Measurements from ENCODE around the gene ARHGAP21.

Gene ARHGAP21

DNA sequence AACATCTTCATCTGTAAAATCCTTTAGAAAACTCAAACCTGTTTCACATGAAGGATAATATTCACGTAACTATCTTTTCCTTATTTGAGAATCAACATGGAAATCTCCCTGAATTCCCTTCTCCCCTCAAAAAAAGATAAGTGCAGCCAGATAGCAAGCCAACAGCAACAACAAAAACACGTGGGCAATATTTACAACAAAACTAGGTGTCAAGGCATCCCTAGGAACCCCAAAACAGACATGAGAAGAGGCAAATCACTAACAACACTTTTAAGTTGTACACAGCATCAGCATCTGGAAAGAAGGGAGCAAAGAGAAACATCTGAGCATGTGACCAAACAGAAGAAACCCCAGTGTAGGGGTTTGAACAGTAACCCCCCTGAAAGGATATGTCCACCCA lies 12.2 kb downstream of the ARHGAP21 start:
- H3K27me3 Mint-ChIP-seq, result no peaks in the 10 kb centered on the region
- H3K9me3 Mint-ChIP-seq, result no peaks in the 10 kb centered on the region
- no peak overlapping the region for H3K4me3 Mint-ChIP-seq
- H3K4me1 Mint-ChIP-seq, result no peaks in the 10 kb centered on the region
- H3K27ac Mint-ChIP-seq, result no peak overlapping the region
- DNase-seq (no peak), ATAC-seq (no peak)

GRCh38 chr10:24708081-24708480 lies 15.6 kb downstream of the ARHGAP21 start:
- ATAC-seq, result no peak
- no peak overlapping the region for H3K4me3 Mint-ChIP-seq
- no peak overlapping the region for H3K27ac Mint-ChIP-seq
- DNase-seq, result no peak
- H3K9me3 Mint-ChIP-seq, result no peaks in the 10 kb centered on the region
- no peaks in the 10 kb centered on the region for H3K4me1 Mint-ChIP-seq
- no peaks in the 10 kb centered on the region for H3K27me3 Mint-ChIP-seq

DNA sequence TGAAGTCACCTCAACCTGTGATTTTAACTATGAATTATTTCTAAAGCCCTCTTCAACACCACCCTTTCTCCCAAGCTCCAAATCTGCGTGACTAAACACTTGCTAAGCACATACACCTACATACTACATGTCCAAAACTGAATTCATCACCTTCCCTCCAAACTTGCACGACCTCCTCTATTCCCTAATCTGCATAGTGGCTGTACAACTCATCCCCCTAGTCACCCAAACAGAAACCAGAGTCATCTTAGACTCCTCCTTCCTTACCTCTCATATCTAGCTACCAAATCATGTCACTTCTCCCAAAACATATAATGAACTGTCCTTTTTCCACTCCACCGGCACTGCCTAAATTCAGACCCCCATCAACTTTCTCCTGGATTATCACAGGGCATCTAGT lies 16.2 kb downstream of the ARHGAP21 start:
- no peaks in the 10 kb centered on the region for H3K4me1 Mint-ChIP-seq
- H3K27me3 Mint-ChIP-seq, result no peaks in the 10 kb centered on the region
- H3K27ac Mint-ChIP-seq, result no peak overlapping the region
- no peak overlapping the region for H3K4me3 Mint-ChIP-seq
- DNase-seq (no peak), ATAC-seq (peak; percentile 93)
- H3K9me3 Mint-ChIP-seq, result no peaks in the 10 kb centered on the region

DNA sequence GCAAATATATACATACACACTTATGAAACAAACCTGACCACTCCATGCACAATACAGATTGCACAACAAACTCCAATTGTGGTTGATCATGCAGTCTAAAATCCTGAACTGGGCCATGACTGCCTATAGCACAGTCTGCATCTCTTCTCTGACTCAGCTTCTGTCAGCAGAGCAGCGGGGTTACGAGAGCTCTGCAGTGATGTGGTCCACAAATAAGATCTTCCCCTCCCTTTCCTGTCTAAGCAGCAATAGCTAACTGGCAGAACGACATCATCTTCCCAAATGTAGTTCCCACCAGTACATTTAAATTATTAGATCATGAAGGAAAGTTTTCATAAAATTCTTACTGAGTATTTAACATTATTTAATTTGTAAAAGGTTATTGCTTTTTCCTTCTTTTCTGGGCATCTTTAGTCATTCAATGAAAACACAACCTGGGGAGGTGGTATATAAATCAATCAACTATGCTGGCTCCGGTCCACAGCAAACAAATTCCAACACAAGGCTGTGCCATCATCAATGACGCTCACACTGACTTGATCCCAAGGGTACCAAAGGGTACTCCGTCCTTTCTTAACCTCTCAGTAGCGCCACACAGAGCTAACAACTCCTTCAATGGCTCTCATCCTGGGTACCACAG lies 17.1 kb downstream of the ARHGAP21 start:
- Mint-ChIP-seq H3K27ac (no peak overlapping the region), H3K4me3 (no peak overlapping the region), H3K4me1 (peaks cover 3% of the 10 kb centered on the region), H3K27me3 (no peaks in the 10 kb centered on the region), H3K9me3 (no peaks in the 10 kb centered on the region)
- ATAC-seq, result peak; percentile 83
- peak in 1 of 2 donors; percentile 16 for DNase-seq

DNA sequence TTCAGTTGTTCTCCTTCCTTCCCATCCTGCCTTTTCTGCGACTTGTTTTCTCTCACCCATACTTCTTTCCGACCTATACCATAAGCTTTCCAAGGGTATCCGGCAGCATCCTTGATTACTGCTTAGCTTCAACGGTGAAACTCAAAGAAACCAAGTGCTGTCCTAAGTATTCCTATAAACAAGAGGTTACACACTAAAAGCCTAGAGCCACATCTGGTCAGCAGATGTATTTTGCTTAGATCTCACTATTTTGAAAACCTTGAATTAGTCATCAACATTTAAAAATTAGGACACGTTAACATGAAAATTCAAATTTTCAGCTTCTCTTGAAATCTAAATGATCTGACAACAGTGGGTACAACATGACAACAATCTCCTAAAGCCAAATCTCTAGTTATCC lies 20.0 kb downstream of the ARHGAP21 start:
- Mint-ChIP-seq H3K9me3 (no peaks in the 10 kb centered on the region), H3K27me3 (no peaks in the 10 kb centered on the region), H3K4me3 (no peak overlapping the region), H3K27ac (no peak overlapping the region), H3K4me1 (peaks cover 12% of the 10 kb centered on the region)
- DNase-seq, result no peak
- no peak for ATAC-seq

DNA sequence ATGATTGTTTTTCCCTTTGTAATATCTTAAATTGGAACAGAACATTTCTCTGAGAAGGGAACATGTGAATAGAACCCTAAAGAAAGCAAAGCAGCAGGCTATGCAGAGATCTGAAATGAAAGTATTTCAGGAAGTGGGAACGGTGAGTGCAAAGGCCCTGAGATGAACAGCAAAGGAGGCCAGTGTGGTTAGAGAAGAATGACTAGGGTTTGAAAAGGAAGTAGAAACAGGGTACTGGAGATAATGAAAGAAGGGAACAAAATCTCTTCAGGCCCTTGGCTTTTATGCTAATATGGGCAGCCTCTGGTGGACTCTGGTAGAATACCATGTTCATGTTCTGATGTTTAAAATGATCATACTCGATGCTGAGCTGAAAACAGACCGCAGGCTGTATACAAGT lies 22.2 kb downstream of the ARHGAP21 start:
- ATAC-seq (peak; percentile 84), DNase-seq (no peak)
- Mint-ChIP-seq H3K9me3 (no peaks in the 10 kb centered on the region), H3K4me1 (peaks cover 12% of the 10 kb centered on the region), H3K27ac (no peak overlapping the region), H3K27me3 (no peaks in the 10 kb centered on the region), H3K4me3 (peak overlapping the region in 1 of 2 donors; percentile 49)

DNA sequence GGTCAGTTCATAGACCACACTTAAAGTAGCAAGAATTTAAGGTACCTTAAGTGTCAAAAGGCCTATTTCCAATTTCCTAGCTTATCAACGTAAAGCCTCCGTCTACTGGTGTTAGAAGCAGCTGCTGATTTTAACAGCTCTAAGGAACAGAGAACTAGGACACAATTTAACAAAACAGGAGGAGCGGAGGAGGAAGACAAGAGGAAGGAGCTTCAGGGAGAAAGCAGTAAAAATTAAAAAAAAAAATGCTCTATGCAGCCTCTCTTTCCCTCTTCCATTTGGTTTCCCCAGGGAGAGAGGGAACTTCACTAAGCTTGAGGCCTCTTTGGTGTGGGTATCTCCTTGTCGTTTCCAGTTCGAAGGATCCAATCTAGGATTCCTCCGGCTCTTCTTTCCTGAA lies 22.7 kb downstream of the ARHGAP21 start:
- no peak for ATAC-seq
- Mint-ChIP-seq H3K4me3 (no peak overlapping the region), H3K27ac (peak overlapping the region in 1 of 2 donors; percentile 78)

GRCh38 chr10:24698270-24698669 lies 25.4 kb downstream of the ARHGAP21 start:
- H3K27me3 Mint-ChIP-seq, result no peaks in the 10 kb centered on the region
- H3K27ac Mint-ChIP-seq, result no peak overlapping the region
- DNase-seq, result no peak
- no peaks in the 10 kb centered on the region for H3K9me3 Mint-ChIP-seq
- no peak for ATAC-seq
- no peak overlapping the region for H3K4me3 Mint-ChIP-seq
- peaks cover 12% of the 10 kb centered on the region for H3K4me1 Mint-ChIP-seq

More for the DNA sequence above, 22.7 kb downstream of the ARHGAP21 start:
- H3K27me3 Mint-ChIP-seq, result no peaks in the 10 kb centered on the region
- H3K9me3 Mint-ChIP-seq, result no peaks in the 10 kb centered on the region
- H3K4me1 Mint-ChIP-seq, result peaks cover 12% of the 10 kb centered on the region
- no peak for DNase-seq

DNA sequence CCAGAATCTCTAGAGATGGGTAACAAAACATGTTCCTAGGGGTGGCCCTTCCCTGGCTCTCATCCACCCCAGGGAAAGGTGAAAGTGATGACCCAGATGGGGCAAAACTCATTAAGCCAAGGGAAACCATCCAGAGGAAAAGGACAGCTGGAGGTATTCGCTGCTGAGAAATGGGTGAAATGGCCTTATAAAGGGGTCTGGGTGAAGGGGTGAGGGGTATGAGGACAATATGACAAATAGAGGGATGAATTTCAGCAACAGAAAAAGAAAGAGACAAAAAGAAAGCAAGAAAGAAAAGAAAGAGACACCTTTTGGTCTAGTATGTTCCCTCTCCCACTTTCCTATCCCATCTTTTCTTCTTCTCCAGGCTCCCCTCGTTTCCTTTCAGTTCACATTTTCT lies 26.6 kb downstream of the ARHGAP21 start:
- Mint-ChIP-seq H3K4me1 (peaks cover 12% of the 10 kb centered on the region), H3K27me3 (no peaks in the 10 kb centered on the region), H3K4me3 (no peak overlapping the region), H3K9me3 (no peaks in the 10 kb centered on the region), H3K27ac (peak overlapping the region in 1 of 2 donors; percentile 50)
- ATAC-seq (no peak), DNase-seq (no peak)

DNA sequence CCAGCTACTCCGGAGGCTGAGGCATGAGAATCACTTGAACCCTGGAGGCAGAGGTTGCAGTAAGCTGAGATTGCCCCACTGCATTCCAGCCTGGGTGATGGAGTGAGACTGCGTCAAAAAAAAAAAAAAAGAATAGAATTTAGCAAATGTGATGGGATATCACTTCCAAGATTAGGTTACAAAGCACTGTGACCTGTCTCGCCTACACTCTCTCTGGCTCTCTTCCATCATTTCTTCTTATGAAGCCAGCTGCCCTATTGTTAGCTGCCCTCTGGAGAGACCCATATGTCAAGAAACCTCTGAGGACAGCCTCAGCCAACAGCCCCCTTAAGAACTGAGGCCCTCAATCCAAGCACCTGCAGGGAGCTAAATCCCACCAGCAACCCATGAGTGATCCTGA lies 28.2 kb downstream of the ARHGAP21 start:
- no peak overlapping the region for H3K27ac Mint-ChIP-seq
- H3K27me3 Mint-ChIP-seq, result no peaks in the 10 kb centered on the region
- no peaks in the 10 kb centered on the region for H3K9me3 Mint-ChIP-seq
- DNase-seq (no peak), ATAC-seq (no peak)
- no peaks in the 10 kb centered on the region for H3K4me1 Mint-ChIP-seq
- no peak overlapping the region for H3K4me3 Mint-ChIP-seq

GRCh38 chr10:24694086-24694485 lies 29.6 kb downstream of the ARHGAP21 start:
- no peaks in the 10 kb centered on the region for H3K9me3 Mint-ChIP-seq
- H3K4me3 Mint-ChIP-seq, result no peak overlapping the region
- H3K27ac Mint-ChIP-seq, result no peak overlapping the region
- no peaks in the 10 kb centered on the region for H3K4me1 Mint-ChIP-seq
- no peak for ATAC-seq
- DNase-seq, result no peak
- no peaks in the 10 kb centered on the region for H3K27me3 Mint-ChIP-seq

GRCh38 chr10:24690961-24691512 lies 32.6 kb downstream of the ARHGAP21 start:
- ATAC-seq (no peak), DNase-seq (no peak)
- no peaks in the 10 kb centered on the region for H3K27me3 Mint-ChIP-seq
- no peak overlapping the region for H3K4me3 Mint-ChIP-seq
- H3K4me1 Mint-ChIP-seq, result no peaks in the 10 kb centered on the region
- H3K27ac Mint-ChIP-seq, result no peak overlapping the region
- H3K9me3 Mint-ChIP-seq, result no peaks in the 10 kb centered on the region

- no peaks in the 10 kb centered on the region for H3K9me3 Mint-ChIP-seq
- DNase-seq (no peak), ATAC-seq (no peak)
- peak overlapping the region in 1 of 2 donors; percentile 44 for H3K27ac Mint-ChIP-seq
- no peaks in the 10 kb centered on the region for H3K4me1 Mint-ChIP-seq
- H3K27me3 Mint-ChIP-seq, result no peaks in the 10 kb centered on the region
- no peak overlapping the region for H3K4me3 Mint-ChIP-seq
Observed at GRCh38 chr10:24685958-24686540, 37.6 kb downstream of the ARHGAP21 start.

DNA sequence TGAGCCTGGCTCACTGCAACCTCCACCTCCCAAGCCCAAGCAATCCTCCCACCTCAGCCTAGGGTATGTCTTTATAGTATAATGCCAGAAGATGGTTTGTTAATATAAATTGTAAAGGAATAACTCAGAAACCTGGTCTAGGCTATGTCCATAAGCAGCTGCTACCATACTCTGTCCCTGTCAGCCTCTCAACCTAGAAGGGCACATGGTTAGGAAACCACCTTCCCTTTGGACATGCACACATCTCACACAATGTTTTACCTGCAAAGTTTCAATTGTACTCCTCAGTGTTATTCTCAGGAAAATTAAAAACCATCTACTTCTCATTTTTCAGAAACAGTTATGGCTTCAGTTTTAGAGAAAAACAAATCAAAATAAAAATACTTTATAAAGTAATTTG lies 40.1 kb downstream of the ARHGAP21 start:
- H3K27me3 Mint-ChIP-seq, result no peaks in the 10 kb centered on the region
- DNase-seq, result no peak
- ATAC-seq, result no peak
- no peak overlapping the region for H3K4me3 Mint-ChIP-seq
- no peaks in the 10 kb centered on the region for H3K9me3 Mint-ChIP-seq
- H3K27ac Mint-ChIP-seq, result no peak overlapping the region
- H3K4me1 Mint-ChIP-seq, result no peaks in the 10 kb centered on the region

GRCh38 chr10:24681572-24682088 lies 42.1 kb downstream of the ARHGAP21 start:
- no peaks in the 10 kb centered on the region for H3K4me1 Mint-ChIP-seq
- no peaks in the 10 kb centered on the region for H3K27me3 Mint-ChIP-seq
- H3K4me3 Mint-ChIP-seq, result no peak overlapping the region
- ATAC-seq (no peak), DNase-seq (no peak)
- H3K27ac Mint-ChIP-seq, result no peak overlapping the region
- H3K9me3 Mint-ChIP-seq, result no peaks in the 10 kb centered on the region

- Mint-ChIP-seq H3K27ac (peak overlapping the region in 1 of 2 donors; percentile 85), H3K9me3 (no peaks in the 10 kb centered on the region), H3K27me3 (no peaks in the 10 kb centered on the region), H3K4me1 (no peaks in the 10 kb centered on the region), H3K4me3 (no peak overlapping the region)
- ATAC-seq, result no peak
- DNase-seq, result no peak
Observed at GRCh38 chr10:24680647-24681524, 42.8 kb downstream of the ARHGAP21 start.
